HEK293 (cell line): ENCODE results near the gene MBD6.

Source experiments
- CTCF ChIA-PET: fragments of 350-600 bp; formaldehyde crosslinking; extraction: SDS; loops from one replicate; lab custom pipeline; 2021; ENCODE audit warnings: antibody characterized with exemption; lab: Yijun Ruan, JAX
- POLR2A ChIA-PET: fragments of 300-600 bp; formaldehyde crosslinking; extraction: SDS; loops from one replicate; lab custom pipeline; 2020; ENCODE audit warnings: antibody characterized with exemption, inconsistent platforms; lab: Yijun Ruan, JAX
- H3K27ac ChIP-seq: fragments of 200-500 bp; sonication (Bioruptor generic); 2 replicates; pipeline ENCODE4 v1.5.1; 2014; ENCODE audit warnings: low read depth, low read length, control low read depth, inconsistent platforms; ENCODE audit errors: extremely low read depth
- H3K36me3 ChIP-seq, 2 experiments: fragments of 200-500 bp in 1 of 2; sonication (Bioruptor generic) in 1 of 2; 1 replicate in 1 of 2; 2 replicates in 1 of 2; pipeline ENCODE4 v1.5.1; 2014 to 2017; ENCODE audit warnings: inconsistent platforms in 2 of 2, low read length in 2 of 2; ENCODE audit not compliant: control insufficient read depth in 2 of 2, insufficient read depth in 1 of 2
- H3K4me1 ChIP-seq: fragments of 200-500 bp; sonication (Bioruptor generic); 2 replicates; pipeline ENCODE4 v1.5.1; 2014; ENCODE audit warnings: mild to moderate bottlenecking, low read length, inconsistent platforms; ENCODE audit not compliant: control insufficient read depth, insufficient read depth
- H3K4me3 ChIP-seq: 2 replicates; pipeline ENCODE4 v1.5.1; 2011; ENCODE audit warnings: low read depth, mild to moderate bottlenecking, control low read depth, low read length, moderate library complexity
- H3K9me3 ChIP-seq: fragments of 200-500 bp; sonication (Bioruptor generic); 2 replicates; pipeline ENCODE4 v1.5.1; 2014; ENCODE audit warnings: low read depth, low read length, inconsistent platforms; ENCODE audit not compliant: control insufficient read depth, insufficient read depth
- GLI4 ChIP-seq: fragments of 450-650 bp; formaldehyde crosslinking; IDR thresholded peaks from 2 replicates; pipeline ENCODE4 v1.5.1; 2016; ENCODE audit warnings: missing biosample characterization, missing genetic modification characterization
- GLIS1 ChIP-seq: fragments of 450-650 bp; formaldehyde crosslinking; IDR thresholded peaks from 2 replicates; pipeline ENCODE4 v1.5.1; 2016; ENCODE audit warnings: missing biosample characterization, missing genetic modification characterization
- KLF1 ChIP-seq: fragments of 450-650 bp; formaldehyde crosslinking; IDR thresholded peaks from 2 replicates; pipeline ENCODE4 v1.5.1; 2016; ENCODE audit warnings: missing biosample characterization, missing genetic modification characterization
- PRDM10 ChIP-seq: fragments of 450-650 bp; formaldehyde crosslinking; IDR thresholded peaks from 2 replicates; pipeline ENCODE4 v1.5.1; 2016; ENCODE audit warnings: missing biosample characterization, missing genetic modification characterization
- RBAK ChIP-seq: fragments of 450-650 bp; formaldehyde crosslinking; IDR thresholded peaks from 2 replicates; pipeline ENCODE4 v1.5.1; 2016; ENCODE audit warnings: missing biosample characterization, missing genetic modification characterization
- WT1 ChIP-seq: fragments of 450-650 bp; formaldehyde crosslinking; IDR thresholded peaks from 2 replicates; pipeline ENCODE4 v1.5.1; 2016; ENCODE audit warnings: missing biosample characterization, missing genetic modification characterization
- ZFP69B ChIP-seq: fragments of 450-650 bp; formaldehyde crosslinking; IDR thresholded peaks from 2 replicates; pipeline ENCODE4 v1.5.1; 2016; ENCODE audit warnings: missing biosample characterization, missing genetic modification characterization
- ZNF121 ChIP-seq: fragments of 450-650 bp; formaldehyde crosslinking; IDR thresholded peaks from 2 replicates; pipeline ENCODE4 v1.5.1; 2016; ENCODE audit warnings: missing biosample characterization, missing genetic modification characterization
- ZNF132 ChIP-seq: fragments of 450-650 bp; formaldehyde crosslinking; IDR thresholded peaks from 2 replicates; pipeline ENCODE4 v1.5.1; 2017; ENCODE audit warnings: missing biosample characterization, missing genetic modification characterization, borderline replicate concordance
- ZNF155 ChIP-seq: fragments of 450-650 bp; formaldehyde crosslinking; IDR thresholded peaks from 2 replicates; pipeline ENCODE4 v1.5.1; 2016; ENCODE audit warnings: missing biosample characterization, missing genetic modification characterization
- ZNF169 ChIP-seq: fragments of 450-650 bp; formaldehyde crosslinking; IDR thresholded peaks from 2 replicates; pipeline ENCODE4 v1.5.1; 2016; ENCODE audit warnings: missing biosample characterization, missing genetic modification characterization
- ZNF398 ChIP-seq: fragments of 450-650 bp; formaldehyde crosslinking; IDR thresholded peaks from 2 replicates; pipeline ENCODE4 v1.5.1; 2017; ENCODE audit warnings: missing biosample characterization, missing genetic modification characterization
- ZNF423 ChIP-seq: fragments of 450-650 bp; formaldehyde crosslinking; IDR thresholded peaks from 2 replicates; pipeline ENCODE4 v1.5.1; 2016; ENCODE audit warnings: missing biosample characterization, missing genetic modification characterization
- ZNF513 ChIP-seq: fragments of 450-650 bp; IDR thresholded peaks from 2 replicates; pipeline ENCODE4 v1.5.1; 2018; ENCODE audit warnings: missing biosample characterization, missing genetic modification characterization
- ZNF518A ChIP-seq: fragments of 450-650 bp; formaldehyde crosslinking; conservative IDR thresholded peaks from 2 replicates; pipeline ENCODE4 v1.5.1; 2016; ENCODE audit warnings: low read depth, missing biosample characterization, missing genetic modification characterization
- ZNF529 ChIP-seq: fragments of 450-650 bp; formaldehyde crosslinking; IDR thresholded peaks from 2 replicates; pipeline ENCODE4 v1.5.1; 2017; ENCODE audit warnings: missing genetic modification characterization, missing biosample characterization; ENCODE audit not compliant: insufficient replicate concordance
- ZNF585B ChIP-seq: fragments of 450-650 bp; formaldehyde crosslinking; IDR thresholded peaks from 2 replicates; pipeline ENCODE4 v1.5.1; 2016; ENCODE audit warnings: missing biosample characterization, missing genetic modification characterization
- ZNF596 ChIP-seq: fragments of 450-650 bp; IDR thresholded peaks from 2 replicates; pipeline ENCODE4 v1.5.0; 2018; ENCODE audit warnings: missing biosample characterization, mild to moderate bottlenecking, missing genetic modification characterization, moderate library complexity
- ZNF600 ChIP-seq: fragments of 450-650 bp; formaldehyde crosslinking; IDR thresholded peaks from 2 replicates; pipeline ENCODE4 v1.5.1; 2016; ENCODE audit warnings: missing biosample characterization, missing genetic modification characterization
- ZNF610 ChIP-seq: fragments of 450-650 bp; formaldehyde crosslinking; IDR thresholded peaks from 2 replicates; pipeline ENCODE4 v1.5.1; 2016; ENCODE audit warnings: missing biosample characterization, missing genetic modification characterization, borderline replicate concordance
- ZNF629 ChIP-seq: fragments of 450-650 bp; formaldehyde crosslinking; IDR thresholded peaks from 2 replicates; pipeline ENCODE4 v1.5.1; 2017; ENCODE audit warnings: missing biosample characterization, missing genetic modification characterization
- ZNF664 ChIP-seq: fragments of 450-650 bp; formaldehyde crosslinking; IDR thresholded peaks from 2 replicates; pipeline ENCODE4 v1.5.1; 2016; ENCODE audit warnings: missing biosample characterization, missing genetic modification characterization
- ZNF677 ChIP-seq: fragments of 450-650 bp; IDR thresholded peaks from 2 replicates; pipeline ENCODE4 v1.5.0; 2018; ENCODE audit warnings: missing biosample characterization, mild to moderate bottlenecking, missing genetic modification characterization, moderate library complexity
- ZNF776 ChIP-seq: fragments of 450-650 bp; formaldehyde crosslinking; IDR thresholded peaks from 2 replicates; pipeline ENCODE4 v1.5.0; 2017; ENCODE audit warnings: missing biosample characterization, missing genetic modification characterization, borderline replicate concordance

MBD6 gene

GRCh38 chr12:57498132-57498502 lies 24.5 kb upstream of the MBD6 start:
- H3K9me3 ChIP-seq: no peaks in the 10 kb centered on the region
- TF ChIP-seq ZNF518A (tag by site-specific recombination): no peak
- TF ChIP-seq ZNF121 (tag by site-specific recombination): no peak
- no peak for TF ChIP-seq ZNF629 (tag by site-specific recombination)
- TF ChIP-seq ZNF596 (tag by site-specific recombination): no peak
- TF ChIP-seq ZFP69B: no peak
- ChIA-PET POLR2A (interaction anchor here (1.2 to 2.3 kb wide), 2 partner anchors 9 to 10 kb away, joined by 3 to 8 read pairs; partner anchors contain the start of gene MARS1), CTCF (no interaction called here)
- H3K4me1 ChIP-seq: no peaks in the 10 kb centered on the region
- H3K36me3 ChIP-seq: peaks cover 64 to 69% of the 10 kb centered on the region in 2 experiments
- H3K4me3 ChIP-seq: no peak overlapping the region
- peak overlapping the region; percentile 24; the same call in 1 of the 2 replicates for H3K27ac ChIP-seq

GRCh38 chr12:57498571-57498970 lies 24.1 kb upstream of the MBD6 start:
- ChIA-PET POLR2A (interaction anchor here (1.0 kb wide), 1 partner anchor 21 kb away, joined by 4 read pairs; no protein-coding TSS in a partner anchor), CTCF (no interaction called here)

More at GRCh38 chr12:57498571-57498970, 24.1 kb upstream of the MBD6 start:
- TF ChIP-seq WT1 (tag by site-specific recombination): no peak
- TF ChIP-seq GLIS1 (tag by site-specific recombination): no peak
- no peak for TF ChIP-seq ZNF513 (tag by site-specific recombination)
- no peak for TF ChIP-seq ZNF155 (tag by site-specific recombination)
- no peak for TF ChIP-seq PRDM10 (tag by site-specific recombination)
- TF ChIP-seq ZNF585B (tag by site-specific recombination): no peak
- no peak for TF ChIP-seq ZNF677 (tag by site-specific recombination)
- TF ChIP-seq GLI4 (tag by site-specific recombination): no peak
- TF ChIP-seq ZNF423 (tag by site-specific recombination): no peak
- TF ChIP-seq ZNF600 (tag by site-specific recombination): no peak
- TF ChIP-seq ZNF610: no peak
- no peak for TF ChIP-seq RBAK (tag by site-specific recombination)
- no peak for TF ChIP-seq ZNF398 (tag by site-specific recombination)
- TF ChIP-seq KLF1 (tag by site-specific recombination): no peak
- TF ChIP-seq ZNF529: no peak
- no peak for TF ChIP-seq ZNF776 (tag by site-specific recombination)
- no peak for TF ChIP-seq ZNF169 (tag by site-specific recombination)
- TF ChIP-seq ZNF132 (tag by site-specific recombination): no peak
- no peak for TF ChIP-seq ZNF664 (tag by site-specific recombination)
- Histone ChIP-seq H3K27ac (no peak overlapping the region), H3K9me3 (no peaks in the 10 kb centered on the region), H3K4me3 (no peak overlapping the region), H3K4me1 (no peaks in the 10 kb centered on the region), H3K36me3 (peaks cover 69 to 74% of the 10 kb centered on the region in 2 experiments)
